Measurements from ENCODE around the gene PHLPP1.
A peak's percentile ranks its signal among the peaks of the same experiment; 100 is the strongest.

The PHLPP1 gene

DNA sequence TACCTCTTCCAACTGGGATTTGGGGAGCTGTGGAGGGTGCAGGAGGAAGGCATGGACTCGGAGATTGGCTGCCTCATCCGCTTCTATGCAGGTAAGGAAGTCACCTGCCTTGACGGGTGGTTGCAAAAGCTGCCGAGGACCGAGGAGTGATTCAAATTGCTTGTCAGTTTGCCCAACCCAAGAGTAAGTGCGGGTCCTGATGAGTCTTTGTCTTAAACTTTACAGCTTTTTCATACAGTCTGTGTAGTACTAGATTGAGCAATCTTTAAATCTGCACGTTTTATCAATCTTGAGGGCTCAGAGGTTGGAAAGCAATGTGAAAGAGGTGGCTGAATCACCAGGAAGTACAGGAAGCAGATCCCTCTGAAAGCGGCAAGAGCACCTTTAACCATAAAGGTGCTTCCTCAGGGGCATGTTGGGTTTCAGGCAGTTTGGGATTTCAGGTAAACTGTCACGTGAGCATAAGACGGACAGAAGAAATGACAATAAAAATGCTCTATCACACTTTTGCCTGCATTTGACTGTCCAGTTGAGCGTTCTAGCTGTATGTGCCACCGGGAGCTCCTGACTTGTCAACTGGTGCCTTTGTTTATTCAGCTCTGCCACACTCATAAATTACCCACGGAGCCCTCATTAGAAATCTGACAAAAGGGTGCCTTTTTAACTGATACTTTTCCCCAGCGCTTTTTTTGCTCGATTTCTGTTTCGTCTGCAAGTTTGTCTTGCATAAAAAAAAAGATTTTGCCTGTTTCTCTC is 2.0 kb downstream of the PHLPP1 start:
- POLR2A ChIA-PET: interaction anchor here (0.5 to 2.2 kb wide), 8 partner anchors 11 to 278 kb away, joined by 3 to 6 read pairs (median 4); no protein-coding TSS in a partner anchor
- CTCF ChIA-PET: interaction anchor here (0.7 to 1.7 kb wide), 5 partner anchors 38 to 265 kb away, joined by 3 to 5 read pairs (median 4); no protein-coding TSS in a partner anchor
- TF ChIP-seq ZNF404 (tag by site-specific recombination; IDR thresholded peaks at IDR 0.05): no peak
- TF ChIP-seq ZNF600 (tag by site-specific recombination; IDR thresholded peaks at IDR 0.05): no peak
- no peak for TF ChIP-seq ZNF610 (tag by site-specific recombination; IDR thresholded peaks at IDR 0.05; ENCODE audit: borderline replicate concordance)
- no peak for TF ChIP-seq ZNF48 (tag by site-specific recombination; IDR thresholded peaks at IDR 0.05)
- TF ChIP-seq, protein P1, sequence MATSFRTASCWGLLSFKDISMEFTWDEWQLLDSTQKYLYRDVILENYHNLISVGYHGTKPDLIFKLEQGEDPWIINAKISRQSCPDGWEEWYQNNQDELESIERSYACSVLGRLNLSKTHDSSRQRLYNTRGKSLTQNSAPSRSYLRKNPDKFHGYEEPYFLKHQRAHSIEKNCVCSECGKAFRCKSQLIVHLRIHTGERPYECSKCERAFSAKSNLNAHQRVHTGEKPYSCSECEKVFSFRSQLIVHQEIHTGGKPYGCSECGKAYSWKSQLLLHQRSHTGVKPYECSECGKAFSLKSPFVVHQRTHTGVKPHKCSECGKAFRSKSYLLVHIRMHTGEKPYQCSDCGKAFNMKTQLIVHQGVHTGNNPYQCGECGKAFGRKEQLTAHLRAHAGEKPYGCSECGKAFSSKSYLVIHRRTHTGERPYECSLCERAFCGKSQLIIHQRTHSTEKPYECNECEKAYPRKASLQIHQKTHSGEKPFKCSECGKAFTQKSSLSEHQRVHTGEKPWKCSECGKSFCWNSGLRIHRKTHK (tag by site-specific recombination; IDR thresholded peaks at IDR 0.05): no peak
- TF ChIP-seq ZNF544 (tag by site-specific recombination; IDR thresholded peaks at IDR 0.05): no peak
- TF ChIP-seq, protein P2, sequence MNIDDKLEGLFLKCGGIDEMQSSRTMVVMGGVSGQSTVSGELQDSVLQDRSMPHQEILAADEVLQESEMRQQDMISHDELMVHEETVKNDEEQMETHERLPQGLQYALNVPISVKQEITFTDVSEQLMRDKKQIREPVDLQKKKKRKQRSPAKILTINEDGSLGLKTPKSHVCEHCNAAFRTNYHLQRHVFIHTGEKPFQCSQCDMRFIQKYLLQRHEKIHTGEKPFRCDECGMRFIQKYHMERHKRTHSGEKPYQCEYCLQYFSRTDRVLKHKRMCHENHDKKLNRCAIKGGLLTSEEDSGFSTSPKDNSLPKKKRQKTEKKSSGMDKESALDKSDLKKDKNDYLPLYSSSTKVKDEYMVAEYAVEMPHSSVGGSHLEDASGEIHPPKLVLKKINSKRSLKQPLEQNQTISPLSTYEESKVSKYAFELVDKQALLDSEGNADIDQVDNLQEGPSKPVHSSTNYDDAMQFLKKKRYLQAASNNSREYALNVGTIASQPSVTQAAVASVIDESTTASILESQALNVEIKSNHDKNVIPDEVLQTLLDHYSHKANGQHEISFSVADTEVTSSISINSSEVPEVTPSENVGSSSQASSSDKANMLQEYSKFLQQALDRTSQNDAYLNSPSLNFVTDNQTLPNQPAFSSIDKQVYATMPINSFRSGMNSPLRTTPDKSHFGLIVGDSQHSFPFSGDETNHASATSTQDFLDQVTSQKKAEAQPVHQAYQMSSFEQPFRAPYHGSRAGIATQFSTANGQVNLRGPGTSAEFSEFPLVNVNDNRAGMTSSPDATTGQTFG (tag by site-specific recombination; IDR thresholded peaks at IDR 0.05; ENCODE audit: borderline replicate concordance): no peak
- TF ChIP-seq ZFP41 (tag by site-specific recombination; IDR thresholded peaks at IDR 0.05; ENCODE audit: borderline replicate concordance): no peak
- peak; percentile 20; the same call in 1 of the 2 replicates for TF ChIP-seq KLF10 (tag by site-specific recombination; IDR thresholded peaks at IDR 0.05)
- TF ChIP-seq ZNF366 (tag by site-specific recombination; conservative IDR thresholded peaks at IDR 0.05): peak; percentile 50; the same call in 1 of the 2 replicates
- TF ChIP-seq, protein P3, sequence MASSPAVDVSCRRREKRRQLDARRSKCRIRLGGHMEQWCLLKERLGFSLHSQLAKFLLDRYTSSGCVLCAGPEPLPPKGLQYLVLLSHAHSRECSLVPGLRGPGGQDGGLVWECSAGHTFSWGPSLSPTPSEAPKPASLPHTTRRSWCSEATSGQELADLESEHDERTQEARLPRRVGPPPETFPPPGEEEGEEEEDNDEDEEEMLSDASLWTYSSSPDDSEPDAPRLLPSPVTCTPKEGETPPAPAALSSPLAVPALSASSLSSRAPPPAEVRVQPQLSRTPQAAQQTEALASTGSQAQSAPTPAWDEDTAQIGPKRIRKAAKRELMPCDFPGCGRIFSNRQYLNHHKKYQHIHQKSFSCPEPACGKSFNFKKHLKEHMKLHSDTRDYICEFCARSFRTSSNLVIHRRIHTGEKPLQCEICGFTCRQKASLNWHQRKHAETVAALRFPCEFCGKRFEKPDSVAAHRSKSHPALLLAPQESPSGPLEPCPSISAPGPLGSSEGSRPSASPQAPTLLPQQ (tag by site-specific recombination; IDR thresholded peaks at IDR 0.05): peak; percentile 50; the same call in 1 of the 2 replicates
- TF ChIP-seq, protein P4, sequence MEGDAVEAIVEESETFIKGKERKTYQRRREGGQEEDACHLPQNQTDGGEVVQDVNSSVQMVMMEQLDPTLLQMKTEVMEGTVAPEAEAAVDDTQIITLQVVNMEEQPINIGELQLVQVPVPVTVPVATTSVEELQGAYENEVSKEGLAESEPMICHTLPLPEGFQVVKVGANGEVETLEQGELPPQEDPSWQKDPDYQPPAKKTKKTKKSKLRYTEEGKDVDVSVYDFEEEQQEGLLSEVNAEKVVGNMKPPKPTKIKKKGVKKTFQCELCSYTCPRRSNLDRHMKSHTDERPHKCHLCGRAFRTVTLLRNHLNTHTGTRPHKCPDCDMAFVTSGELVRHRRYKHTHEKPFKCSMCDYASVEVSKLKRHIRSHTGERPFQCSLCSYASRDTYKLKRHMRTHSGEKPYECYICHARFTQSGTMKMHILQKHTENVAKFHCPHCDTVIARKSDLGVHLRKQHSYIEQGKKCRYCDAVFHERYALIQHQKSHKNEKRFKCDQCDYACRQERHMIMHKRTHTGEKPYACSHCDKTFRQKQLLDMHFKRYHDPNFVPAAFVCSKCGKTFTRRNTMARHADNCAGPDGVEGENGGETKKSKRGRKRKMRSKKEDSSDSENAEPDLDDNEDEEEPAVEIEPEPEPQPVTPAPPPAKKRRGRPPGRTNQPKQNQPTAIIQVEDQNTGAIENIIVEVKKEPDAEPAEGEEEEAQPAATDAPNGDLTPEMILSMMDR (tag by site-specific recombination; IDR thresholded peaks at IDR 0.05): no peak
- no peak for TF ChIP-seq ZNF292 (tag by site-specific recombination; IDR thresholded peaks at IDR 0.05; ENCODE audit: borderline replicate concordance, low read depth)
- TF ChIP-seq ZNF335 (tag by site-specific recombination; conservative IDR thresholded peaks at IDR 0.05): peak; percentile 56; the same call in 1 of the 2 replicates
- no peak for TF ChIP-seq KLF16 (tag by site-specific recombination; IDR thresholded peaks at IDR 0.05)
- peak; percentile 90 for TF ChIP-seq ZFP3 (tag by site-specific recombination; IDR thresholded peaks at IDR 0.05; ENCODE audit: low read depth)
- 0 out of 2 replicates have a peak, but pooled peaks have one; percentile 54 for TF ChIP-seq BCL11B (tag by site-specific recombination; IDR thresholded peaks at IDR 0.05; ENCODE audit: low read depth)
- TF ChIP-seq ZNF473 (tag by site-specific recombination; IDR thresholded peaks at IDR 0.05): no peak
- no peak for TF ChIP-seq YY2 (tag by site-specific recombination; IDR thresholded peaks at IDR 0.05)
- TF ChIP-seq ZNF596 (tag by site-specific recombination; IDR thresholded peaks at IDR 0.05): no peak
- TF ChIP-seq ZNF394 (tag by site-specific recombination; IDR thresholded peaks at IDR 0.05; ENCODE audit: borderline replicate concordance): peak; percentile 75; the same call in 1 of the 2 replicates
- no peak for TF ChIP-seq ZNF341 (tag by site-specific recombination; IDR thresholded peaks at IDR 0.05; ENCODE audit: low read depth)
- no peak for TF ChIP-seq ZNF114 (tag by site-specific recombination; IDR thresholded peaks at IDR 0.05)
- TF ChIP-seq ZSCAN16 (tag by site-specific recombination; IDR thresholded peaks at IDR 0.05): no peak
- no peak for TF ChIP-seq KLF8 (tag by site-specific recombination; IDR thresholded peaks at IDR 0.05)
- TF ChIP-seq, protein P5, sequence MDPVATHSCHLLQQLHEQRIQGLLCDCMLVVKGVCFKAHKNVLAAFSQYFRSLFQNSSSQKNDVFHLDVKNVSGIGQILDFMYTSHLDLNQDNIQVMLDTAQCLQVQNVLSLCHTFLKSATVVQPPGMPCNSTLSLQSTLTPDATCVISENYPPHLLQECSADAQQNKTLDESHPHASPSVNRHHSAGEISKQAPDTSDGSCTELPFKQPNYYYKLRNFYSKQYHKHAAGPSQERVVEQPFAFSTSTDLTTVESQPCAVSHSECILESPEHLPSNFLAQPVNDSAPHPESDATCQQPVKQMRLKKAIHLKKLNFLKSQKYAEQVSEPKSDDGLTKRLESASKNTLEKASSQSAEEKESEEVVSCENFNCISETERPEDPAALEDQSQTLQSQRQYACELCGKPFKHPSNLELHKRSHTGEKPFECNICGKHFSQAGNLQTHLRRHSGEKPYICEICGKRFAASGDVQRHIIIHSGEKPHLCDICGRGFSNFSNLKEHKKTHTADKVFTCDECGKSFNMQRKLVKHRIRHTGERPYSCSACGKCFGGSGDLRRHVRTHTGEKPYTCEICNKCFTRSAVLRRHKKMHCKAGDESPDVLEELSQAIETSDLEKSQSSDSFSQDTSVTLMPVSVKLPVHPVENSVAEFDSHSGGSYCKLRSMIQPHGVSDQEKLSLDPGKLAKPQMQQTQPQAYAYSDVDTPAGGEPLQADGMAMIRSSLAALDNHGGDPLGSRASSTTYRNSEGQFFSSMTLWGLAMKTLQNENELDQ (tag by site-specific recombination; IDR thresholded peaks at IDR 0.05; ENCODE audit: low read depth): no peak
- peak; percentile 70 for TF ChIP-seq SP7 (tag by site-specific recombination; IDR thresholded peaks at IDR 0.05)
- no peak for TF ChIP-seq GLI2 (tag by site-specific recombination; IDR thresholded peaks at IDR 0.05; ENCODE audit: borderline replicate concordance, low read depth)

More for the DNA sequence above, 2.0 kb downstream of the PHLPP1 start:
- peak overlapping the region; percentile 83 for H3K4me3 ChIP-seq (ENCODE audit: low read depth, low read length)
- H3K36me3 ChIP-seq (ENCODE audit: control insufficient read depth in 2 of 2, insufficient read depth in 1 of 2, low read length in 2 of 2): no peaks in the 10 kb centered on the region
- H3K4me1 ChIP-seq (ENCODE audit: control insufficient read depth, insufficient read depth, low read length): peaks cover 34% of the 10 kb centered on the region
- no peaks in the 10 kb centered on the region for H3K9me3 ChIP-seq (ENCODE audit: control insufficient read depth, insufficient read depth, low read depth, low read length)
- H3K27ac ChIP-seq (ENCODE audit: extremely low read depth, low read depth, low read length): peak overlapping the region; percentile 92
